ENCODE data around the gene PLPP1. TPM values are rescaled to one million over a fixed set of nuclear protein-coding genes. Genes with fewer than 3 reads are reported as not detected.

PLPP1 gene
- total RNA-seq, 1 experiment from 2014 or later = 55.8 TPM

DNA sequence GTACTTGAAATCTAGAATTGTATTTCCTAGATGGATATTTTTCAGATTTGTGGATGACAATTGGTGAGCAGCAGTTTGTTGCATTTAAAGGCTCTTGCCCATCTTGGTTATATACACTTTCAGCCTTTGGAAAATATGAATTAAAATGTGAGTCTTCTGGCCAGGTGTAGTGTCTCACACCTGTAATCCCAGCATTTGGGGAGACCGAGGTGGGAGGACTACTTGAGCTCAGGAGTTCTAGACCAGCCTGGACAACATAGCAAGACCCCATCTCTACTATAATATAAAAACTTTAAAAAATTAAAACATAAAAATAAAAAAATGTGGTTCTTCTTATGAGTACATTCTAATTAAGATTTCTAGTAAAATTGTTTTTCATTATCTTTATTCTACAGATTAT lies 125.0 kb downstream of the PLPP1 start:
- DNase-seq (ENCODE audit: low spot score) = no peak

DNA sequence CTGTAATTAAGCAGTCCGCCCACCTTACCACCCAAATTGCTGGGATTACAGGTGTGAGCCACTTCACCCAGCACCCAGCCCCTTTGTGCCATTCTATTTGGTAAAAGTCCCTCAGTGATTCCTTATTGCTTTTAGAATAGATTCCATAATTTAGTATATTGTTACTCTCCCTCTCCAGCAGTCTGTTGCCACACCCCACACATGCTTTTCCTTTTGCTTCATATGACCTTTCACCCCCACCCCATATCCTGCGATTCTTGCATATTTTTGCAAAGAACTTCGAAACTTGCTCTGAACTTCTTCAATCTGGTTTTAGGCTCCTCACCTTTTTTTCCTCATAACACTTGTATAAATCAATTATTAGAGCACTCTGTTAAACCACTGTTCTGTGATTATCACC lies 126.8 kb downstream of the PLPP1 start:
- no peak for DNase-seq (ENCODE audit: low spot score)

DNA sequence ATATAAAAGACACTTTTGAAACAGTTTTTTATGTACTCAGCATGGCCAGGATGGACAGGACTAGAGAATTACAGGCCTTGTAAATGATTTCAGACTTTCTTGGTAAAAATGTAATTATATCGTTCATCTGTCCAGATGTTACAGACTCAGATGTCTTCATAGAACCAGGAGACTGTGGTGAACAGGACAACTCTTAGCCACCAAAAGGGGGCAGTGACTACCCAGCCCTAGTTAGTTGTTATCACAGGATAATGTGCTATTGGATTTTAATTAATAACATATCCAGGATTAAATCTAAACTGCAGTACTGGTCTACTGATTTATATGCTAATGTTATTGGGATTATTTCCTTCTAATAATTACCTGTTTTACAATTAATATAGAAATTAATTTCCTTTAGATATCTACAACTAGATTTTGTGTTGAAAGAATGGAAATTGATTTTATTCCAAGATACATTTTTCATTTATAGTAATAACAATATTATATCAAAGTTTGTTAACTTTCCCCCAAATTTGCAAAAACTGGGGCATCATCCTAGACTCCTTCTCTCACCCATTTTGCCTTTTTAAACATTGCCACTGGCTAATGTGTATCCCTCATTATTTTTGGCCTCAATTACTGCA lies 127.6 kb downstream of the PLPP1 start:
- DNase-seq (ENCODE audit: low spot score) = peak; percentile 62

DNA sequence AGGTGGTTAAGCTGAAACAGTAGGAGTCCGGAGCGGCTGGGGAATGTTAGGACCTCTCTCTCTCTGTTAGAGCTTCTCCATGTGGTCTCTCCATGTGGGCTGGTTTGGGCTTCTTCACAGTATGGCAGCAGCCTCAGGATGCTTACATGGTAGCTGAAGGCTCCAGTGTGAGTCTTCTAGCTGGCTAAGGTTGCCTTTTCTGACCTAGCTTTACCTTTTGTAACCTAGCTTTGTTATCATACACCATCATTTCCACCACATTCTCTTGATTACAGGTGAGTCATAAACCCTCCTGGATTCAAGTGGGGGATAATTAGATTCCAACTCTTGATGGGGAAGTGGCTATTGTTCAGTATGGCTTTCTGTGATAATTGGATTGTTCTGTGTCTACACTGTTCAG lies 128.5 kb downstream of the PLPP1 start:
- DNase-seq (ENCODE audit: low spot score) = no peak

DNA sequence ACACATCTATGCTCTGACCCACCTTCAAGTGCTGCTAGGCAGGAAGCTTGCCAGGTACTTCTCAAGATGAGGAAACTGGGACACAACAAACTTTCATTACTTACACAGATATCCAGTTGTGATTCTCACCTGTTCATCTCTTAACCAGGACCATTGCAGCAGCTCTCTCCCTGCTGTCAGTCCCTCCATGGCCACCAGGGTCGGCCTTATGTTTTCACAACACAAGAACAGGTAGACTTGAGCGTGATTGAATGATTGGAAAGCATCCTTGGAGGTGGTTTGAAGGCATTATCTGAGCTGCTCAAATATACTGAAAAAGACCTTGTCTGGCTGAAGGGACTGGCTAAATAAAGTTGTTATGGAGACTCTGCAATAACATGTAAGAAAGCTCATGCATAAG lies 132.6 kb downstream of the PLPP1 start:
- no peak for DNase-seq (ENCODE audit: low spot score)

DNA sequence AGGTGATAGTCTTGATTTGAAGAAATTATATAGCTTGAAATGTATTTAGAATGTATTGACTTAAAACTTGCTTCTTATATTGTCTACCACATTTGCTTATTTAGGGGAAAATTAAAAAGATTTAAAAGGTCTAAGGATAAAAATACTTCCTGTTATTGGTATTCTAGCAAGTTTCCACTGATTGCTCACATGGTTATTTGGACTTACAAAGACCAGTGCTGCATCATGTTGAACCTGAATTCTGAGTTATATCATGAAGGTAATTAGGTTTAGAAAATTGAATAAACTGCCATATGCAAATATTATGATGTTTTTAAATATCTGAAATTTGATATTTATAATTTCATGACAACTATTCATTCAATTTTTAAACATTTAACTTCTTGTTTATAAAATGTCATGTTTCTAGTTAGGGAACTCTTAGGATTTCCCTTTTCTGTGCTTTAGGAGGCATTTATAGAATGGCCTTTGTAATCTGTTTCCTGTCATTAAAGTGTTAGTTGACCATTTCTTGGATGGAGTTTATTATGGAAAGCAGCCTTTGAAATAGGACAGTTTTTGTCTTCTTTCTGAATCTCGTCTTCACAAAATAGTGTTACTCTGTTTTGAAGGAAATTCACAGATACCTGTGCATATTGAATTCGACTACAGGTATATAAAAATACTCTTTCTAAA lies 141.1 kb downstream of the PLPP1 start:
- DNase-seq (ENCODE audit: low spot score) = no peak

DNA sequence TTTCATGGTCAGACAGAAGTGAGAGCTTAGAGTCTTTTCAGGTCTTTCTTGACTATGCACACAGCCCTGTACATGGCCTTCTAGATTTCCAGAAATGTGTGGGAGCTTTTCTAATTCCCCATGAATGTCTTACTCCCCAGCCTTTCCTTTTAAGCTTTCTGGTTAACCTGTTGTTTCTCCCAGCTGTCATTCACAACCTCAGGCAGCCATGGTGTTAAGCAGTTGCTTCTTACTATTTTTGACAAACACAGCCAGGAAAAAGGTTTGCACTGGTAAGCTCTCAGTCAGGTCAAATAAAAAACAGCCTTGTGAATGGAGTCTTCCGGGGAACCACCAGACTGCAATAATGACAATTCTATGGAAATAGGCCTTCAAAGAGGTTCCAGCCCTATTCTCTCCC lies 142.1 kb downstream of the PLPP1 start:
- no peak for DNase-seq (ENCODE audit: low spot score)

DNA sequence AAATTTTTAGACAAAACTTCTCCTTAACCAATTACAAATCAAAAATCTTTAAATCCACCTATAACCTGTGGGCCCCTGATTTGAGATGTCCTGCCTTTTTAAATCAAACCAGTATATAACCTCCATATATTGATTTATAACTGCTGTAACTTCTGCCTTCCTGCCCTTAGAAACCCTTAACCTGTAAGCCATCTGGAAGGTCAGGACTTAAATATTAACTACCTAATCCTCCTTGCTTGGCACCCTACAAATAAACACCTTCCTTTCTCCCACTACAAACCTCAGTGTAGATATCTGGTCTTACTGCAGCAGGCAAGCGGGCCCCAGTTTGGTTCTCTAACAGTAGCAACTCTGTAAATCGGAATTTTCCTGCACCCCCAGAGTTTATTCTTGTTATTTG lies 143.1 kb downstream of the PLPP1 start:
- DNase-seq (ENCODE audit: low spot score) = no peak

DNA sequence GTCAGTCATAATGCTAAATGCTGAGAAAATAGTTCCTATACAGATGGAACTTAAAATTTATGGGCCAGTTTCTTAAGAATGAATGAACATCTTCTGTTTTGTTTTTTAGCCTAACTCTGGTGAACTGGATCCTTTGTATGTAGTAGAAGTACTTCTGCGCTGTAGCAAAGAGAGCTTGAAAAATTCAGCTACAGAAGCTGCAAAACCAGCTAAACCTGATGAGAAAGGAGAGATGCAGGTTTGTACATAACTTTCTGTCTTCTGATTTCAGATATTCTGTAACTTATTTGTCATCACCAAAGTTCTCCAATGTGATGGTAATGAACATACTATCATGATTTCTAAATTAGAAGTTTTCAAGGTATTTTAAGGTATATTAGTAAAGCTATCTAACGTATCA lies 146.9 kb downstream of the PLPP1 start:
- DNase-seq (ENCODE audit: low spot score) = no peak

DNA sequence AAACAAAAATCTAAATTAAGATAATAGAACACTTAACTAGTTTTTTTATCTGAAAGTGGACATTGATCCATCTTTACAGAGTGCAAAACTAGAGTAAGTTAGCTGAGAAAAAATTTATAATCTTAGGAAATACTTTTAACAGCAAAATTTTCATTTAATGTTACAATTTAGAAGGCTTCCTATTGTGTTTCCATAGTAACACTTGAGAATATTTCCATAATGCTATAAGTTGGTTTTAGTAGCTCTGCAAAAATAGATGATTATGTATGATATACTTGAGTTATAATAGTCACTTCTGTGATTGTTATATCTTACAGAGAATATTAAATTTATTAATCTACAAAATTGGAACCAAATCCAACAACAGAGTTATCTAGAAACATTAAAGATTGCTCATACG lies 148.4 kb downstream of the PLPP1 start:
- DNase-seq (ENCODE audit: low spot score) = no peak

DNA sequence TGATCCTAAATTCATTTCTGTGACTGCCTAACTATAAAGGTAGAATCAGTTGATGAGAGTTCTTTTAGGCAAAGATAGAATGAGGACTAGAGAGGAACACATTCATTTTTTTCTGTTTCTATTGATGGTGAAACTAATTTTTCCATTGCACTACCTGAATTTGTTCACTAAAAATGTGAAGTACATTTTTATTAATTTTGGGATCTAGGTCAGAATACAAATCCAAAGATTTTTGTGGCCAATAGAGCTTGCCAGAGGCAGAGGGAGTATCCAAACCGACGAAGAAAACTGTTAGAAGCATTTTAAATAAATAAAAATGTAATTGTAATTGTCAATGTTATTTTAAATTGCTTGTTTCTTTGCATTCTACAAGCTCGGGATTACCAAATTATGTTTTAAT lies 148.9 kb downstream of the PLPP1 start:
- DNase-seq (ENCODE audit: low spot score) = no peak

DNA sequence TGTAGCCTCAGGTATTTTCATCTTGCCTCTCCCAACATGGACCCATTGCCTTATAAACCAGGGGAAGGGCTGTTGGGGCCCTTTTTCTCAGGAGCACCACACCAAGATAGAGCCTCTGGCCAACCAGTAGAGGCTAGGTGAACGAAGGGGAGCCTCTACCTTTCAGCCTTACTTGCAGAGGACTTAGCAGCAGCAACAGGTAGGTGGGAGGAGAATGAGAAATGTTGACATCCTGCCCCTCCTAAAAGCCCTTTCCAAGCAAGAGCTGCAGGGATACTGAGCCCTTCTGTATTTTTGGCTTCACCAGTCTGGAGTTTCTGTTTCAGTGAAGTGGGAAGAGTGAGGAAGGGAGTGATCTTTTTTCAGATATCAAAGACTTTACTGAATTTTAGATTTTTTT lies 149.5 kb downstream of the PLPP1 start:
- DNase-seq (ENCODE audit: low spot score) = no peak

DNA sequence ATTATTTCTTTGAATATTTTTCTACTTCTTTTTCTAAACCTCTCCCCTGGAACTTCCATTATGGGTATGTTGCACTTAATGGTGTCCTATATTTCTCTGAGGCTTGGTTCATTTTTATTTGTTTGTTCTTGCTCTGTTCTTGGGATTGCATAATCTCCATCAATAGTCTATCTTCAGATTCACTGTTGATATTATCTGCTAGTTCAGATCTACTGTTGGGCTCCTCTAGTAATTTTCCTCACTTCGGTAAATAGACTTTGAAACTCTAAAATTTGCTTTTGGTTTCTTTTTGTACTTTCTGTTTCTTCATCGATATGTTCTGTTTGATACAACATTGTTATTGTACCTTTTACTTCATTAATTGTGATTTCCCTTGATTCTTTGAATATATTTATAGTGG lies 150.7 kb downstream of the PLPP1 start:
- no peak for DNase-seq (ENCODE audit: low spot score)

DNA sequence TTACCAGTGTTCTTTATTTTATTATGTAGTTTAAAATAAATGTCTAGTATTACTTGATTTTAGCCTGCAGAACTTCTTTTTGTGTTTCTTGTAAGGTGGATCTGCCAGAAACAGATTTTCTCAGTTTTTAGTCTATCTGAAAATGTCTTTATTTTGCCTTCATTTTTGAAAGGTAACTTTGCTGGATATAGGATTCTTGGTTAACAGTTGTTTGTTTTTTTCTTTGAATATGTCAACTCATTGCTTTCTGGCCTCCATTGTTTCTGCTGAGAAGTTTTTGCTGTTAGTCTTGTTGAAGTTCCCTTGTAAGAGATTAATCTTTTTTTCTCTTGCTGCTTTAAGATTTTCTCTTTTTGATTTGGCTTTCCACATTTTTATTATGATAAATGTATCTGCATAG lies 151.5 kb downstream of the PLPP1 start:
- no peak for DNase-seq (ENCODE audit: low spot score)

DNA sequence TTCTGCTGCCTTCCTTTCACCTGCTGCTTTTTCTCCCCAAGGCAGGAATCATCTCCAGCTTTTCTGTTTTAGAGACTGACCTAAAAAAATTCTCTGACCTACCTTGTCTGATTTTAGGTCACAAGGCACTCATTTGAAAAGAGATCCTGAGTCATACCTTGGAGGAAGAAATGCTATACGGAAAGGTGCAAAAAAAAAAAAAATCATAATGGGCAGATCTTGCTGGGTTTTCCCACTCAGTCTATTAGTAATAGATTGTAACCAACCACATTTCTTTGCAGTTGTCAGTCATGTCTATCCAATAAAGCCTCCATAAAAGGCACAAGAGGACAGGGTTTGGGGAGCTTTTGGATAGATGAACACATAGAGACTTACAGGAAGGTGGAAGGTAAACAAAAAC lies 157.0 kb downstream of the PLPP1 start:
- DNase-seq (ENCODE audit: low spot score) = no peak

Small RNA genes lying within 50 kb of the gene (small RNA-seq; reads per million reads assigned to genes)
- not detected for gene MIR5687

Other genes with a start within 250 kb of the PLPP1 start
- gene DHX29, start 227.3 kb downstream of the PLPP1 start, total RNA-seq (2014; rRNA removed; shearing (Covaris generic)) = 7.3 and 8.1 TPM in 2 replicates
- 23.2 and 24.0 TPM in 2 replicates for gene MTREX, start 227.0 kb downstream of the PLPP1 start, total RNA-seq (2014; rRNA removed; shearing (Covaris generic))
- gene SLC38A9, start 177.4 kb upstream of the PLPP1 start, total RNA-seq (2014; rRNA removed; shearing (Covaris generic)) = 7.4 and 10.7 TPM in 2 replicates
- not detected in 2 replicates for gene DDX4, start 203.1 kb upstream of the PLPP1 start, total RNA-seq (2014; rRNA removed; shearing (Covaris generic))

Data from HT-29 (cell line).